GM12892 (cell line): ENCODE data around the gene KRTAP4-8.
"Not testable (repeated sequence)": the region's sequence is repeated elsewhere in the genome, so short reads cannot be mapped to it uniquely, and the experiment has no call there.

Source experiments
- POLR2A ChIP-seq: IDR thresholded peaks from 2 replicates; pipeline ENCODE4 v1.6.1; 2011; ENCODE audit warnings: low read depth, low read length, control low read depth
- POLR2AphosphoS5 ChIP-seq: IDR thresholded peaks from 2 replicates; pipeline ENCODE4 v1.6.1; 2011; ENCODE audit warnings: low read depth, low read length, control low read depth

GRCh38 chr17:41088760-41089352 lies 9.1 kb downstream of the KRTAP4-8 start:
- TF ChIP-seq POLR2AphosphoS5, POLR2A: not testable (repeated sequence)
